HG03060 (cell line): Measurements from ENCODE around the gene RNASE8.

Experiments used
- ATAC-seq: cut with Tn5 transposase; IDR thresholded peaks from one replicate; pipeline ENCODE4 v1.9.1; 2021; ENCODE audit warnings: low read depth, moderate number of reproducible peaks; ENCODE audit not compliant: unreplicated experiment

Gene RNASE8

GRCh38 chr14:21071225-21072030 is 13.8 kb downstream of the RNASE8 start:
- ATAC-seq, result no peak

GRCh38 chr14:21072031-21072473 is 14.4 kb downstream of the RNASE8 start:
- no peak for ATAC-seq

- ATAC-seq, result no peak
These were observed 15.2 kb downstream of the RNASE8 start for GRCh38 chr14:21072781-21073339.

- ATAC-seq, result no peak
These were observed 16.3 kb downstream of the RNASE8 start for GRCh38 chr14:21073921-21074320.

GRCh38 chr14:21074398-21075272 is 17.0 kb downstream of the RNASE8 start:
- no peak for ATAC-seq

- no peak for ATAC-seq
These were observed 18.3 kb downstream of the RNASE8 start for GRCh38 chr14:21075719-21076437.

GRCh38 chr14:21077672-21078071 is 20.1 kb downstream of the RNASE8 start:
- ATAC-seq, result no peak

- ATAC-seq, result no peak
These were observed 20.7 kb downstream of the RNASE8 start for GRCh38 chr14:21078287-21078686.

- no peak for ATAC-seq
These were observed 21.1 kb downstream of the RNASE8 start for GRCh38 chr14:21078726-21079125.

GRCh38 chr14:21081521-21082142 is 24.0 kb downstream of the RNASE8 start:
- ATAC-seq, result no peak

GRCh38 chr14:21083565-21084325 is 26.1 kb downstream of the RNASE8 start:
- no peak for ATAC-seq

GRCh38 chr14:21084396-21084795 is 26.8 kb downstream of the RNASE8 start:
- ATAC-seq, result no peak

- ATAC-seq, result no peak
These were observed 27.6 kb downstream of the RNASE8 start for GRCh38 chr14:21084998-21085853.

- no peak for ATAC-seq
These were observed 29.3 kb downstream of the RNASE8 start for GRCh38 chr14:21086908-21087293.

GRCh38 chr14:21087294-21088091 is 29.9 kb downstream of the RNASE8 start:
- no peak for ATAC-seq

GRCh38 chr14:21088687-21089086 is 31.1 kb downstream of the RNASE8 start:
- no peak for ATAC-seq

GRCh38 chr14:21089271-21089670 is 31.6 kb downstream of the RNASE8 start:
- ATAC-seq, result no peak

- ATAC-seq, result no peak
These were observed 32.2 kb downstream of the RNASE8 start for GRCh38 chr14:21089877-21090193.
